DMS114 treated with DMSO at 0.1 percent for 48 hours (cell line): Measurements from ENCODE around the gene GPC3.
"Not testable (repeated sequence)": the region's sequence is repeated elsewhere in the genome, so short reads cannot be mapped to it uniquely, and the experiment has no call there.

Source experiments
- DNase-seq: peaks from one replicate; lab custom pipeline; 2025; ENCODE audit not compliant: unreplicated experiment; lab: John Stamatoyannopoulos, UW

The GPC3 gene

GRCh38 chrX:133905305-133905704, 80.1 kb downstream of the GPC3 start:
- DNase-seq = no peak

DNA sequence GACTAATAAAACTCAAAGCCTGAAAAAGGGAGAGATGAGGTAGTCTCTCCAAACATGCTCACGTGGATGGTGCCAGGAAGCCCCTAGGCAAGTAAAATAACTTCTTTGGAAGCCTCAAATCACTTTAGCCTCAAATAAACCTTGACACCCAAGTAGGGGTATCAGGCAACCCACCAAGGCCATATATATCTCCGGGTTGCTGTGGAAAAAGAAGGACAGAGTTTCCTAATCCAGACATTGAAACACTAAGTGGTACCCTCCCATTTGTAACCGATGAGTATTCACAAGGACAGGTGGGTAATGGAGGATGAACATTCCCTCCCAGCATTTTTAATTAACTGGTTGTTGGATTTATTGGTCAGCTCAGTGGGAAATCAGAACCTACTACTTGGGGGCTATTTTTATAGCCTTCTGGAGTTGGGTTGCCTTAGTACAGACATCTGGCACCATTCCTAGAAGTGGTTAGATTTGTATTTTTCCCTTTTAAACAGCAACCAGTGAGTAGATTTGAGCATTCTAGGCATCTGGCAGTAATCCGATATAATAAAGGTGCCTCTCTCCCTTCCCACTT, 87.7 kb downstream of the GPC3 start:
- DNase-seq = no peak

DNA sequence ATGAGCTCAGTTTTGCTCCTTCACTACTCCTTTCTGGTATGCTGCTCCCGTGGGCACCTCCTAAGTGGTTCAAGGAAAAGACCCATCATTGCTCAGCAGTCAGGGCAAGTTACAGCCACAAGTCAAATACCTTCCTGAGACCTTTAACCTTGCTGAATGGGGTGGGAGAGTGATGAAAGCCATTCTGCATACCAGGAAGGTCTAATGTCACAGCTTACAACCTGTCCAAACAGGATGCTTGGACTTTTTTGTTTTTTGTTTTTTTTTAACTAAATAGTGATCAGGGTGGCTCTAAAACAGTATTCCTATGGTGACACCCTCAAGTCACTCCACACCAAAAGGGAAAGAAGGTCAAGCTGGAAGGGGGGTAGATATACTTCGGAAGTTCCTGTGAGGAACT, 93.1 kb downstream of the GPC3 start:
- no peak for DNase-seq

DNA sequence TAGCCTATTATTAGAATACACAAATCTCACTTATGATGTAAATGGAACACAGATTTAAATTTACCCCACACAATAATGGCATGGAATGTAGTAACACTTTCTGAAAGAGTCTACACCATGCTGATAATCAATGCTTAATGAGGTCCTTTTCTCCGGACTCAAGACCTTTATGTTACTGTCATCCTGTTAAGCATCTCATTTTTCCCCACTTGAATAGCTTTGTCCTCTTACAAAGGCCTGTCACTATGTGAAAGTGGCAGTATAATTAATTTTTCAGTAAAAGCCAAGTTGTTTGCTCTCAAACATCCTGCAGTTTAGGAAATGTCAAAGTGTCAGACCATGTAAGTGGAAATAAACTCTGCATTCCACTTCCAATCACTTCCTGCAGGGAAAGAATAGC, 96.4 kb downstream of the GPC3 start:
- no peak for DNase-seq

GRCh38 chrX:133888084-133888483, 97.3 kb downstream of the GPC3 start:
- DNase-seq = not testable (repeated sequence)

GRCh38 chrX:133884430-133885394, 100.7 kb downstream of the GPC3 start:
- no peak for DNase-seq

- no peak for DNase-seq
Measured at GRCh38 chrX:133881893-133882292, 103.5 kb downstream of the GPC3 start.

- no peak for DNase-seq
Measured at GRCh38 chrX:133881007-133881406, 104.4 kb downstream of the GPC3 start.

- DNase-seq = no peak
Measured at GRCh38 chrX:133880032-133880443, 105.4 kb downstream of the GPC3 start.

DNA sequence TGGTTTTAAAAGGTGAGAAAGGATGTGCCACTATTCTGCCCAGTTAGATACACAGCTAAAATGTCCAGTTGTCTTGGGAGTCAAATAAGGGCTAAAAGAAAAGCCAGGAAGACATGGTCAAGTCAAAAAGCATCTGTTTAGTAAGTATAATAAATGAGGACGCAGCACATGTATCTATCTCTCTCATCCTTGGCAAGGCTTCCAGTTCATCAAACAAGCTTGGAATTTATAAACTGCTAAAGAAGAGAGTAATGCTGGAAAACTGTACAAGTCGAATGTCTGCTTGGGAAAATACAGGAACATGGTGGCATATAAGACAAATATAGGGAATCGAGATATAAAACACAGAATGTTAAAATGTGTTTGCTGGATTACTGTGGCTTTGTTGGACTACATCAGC, 106.7 kb downstream of the GPC3 start:
- no peak for DNase-seq

- no peak for DNase-seq
Measured at GRCh38 chrX:133876646-133877045, 108.7 kb downstream of the GPC3 start.

GRCh38 chrX:133869270-133869669, 116.1 kb downstream of the GPC3 start:
- no peak for DNase-seq

DNA sequence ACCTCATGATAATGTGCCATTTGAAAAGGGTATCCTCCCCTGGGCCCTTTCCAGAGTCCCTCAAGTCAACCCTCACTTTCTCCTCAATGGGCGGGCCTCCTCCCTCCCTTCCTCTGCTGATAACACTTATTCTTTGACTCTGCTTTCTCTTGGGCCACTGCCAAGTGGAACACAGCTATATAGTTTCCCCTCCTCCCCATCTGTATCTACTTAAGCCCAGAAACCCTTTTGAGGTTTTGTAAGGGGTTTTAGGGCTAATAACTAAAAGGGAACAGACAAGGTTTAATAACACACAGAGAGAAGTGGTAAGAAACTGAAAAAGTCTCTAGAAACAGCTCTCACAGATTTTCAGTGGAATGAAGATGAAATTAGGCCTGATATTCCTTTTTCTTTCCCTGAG, 116.7 kb downstream of the GPC3 start:
- no peak for DNase-seq

DNA sequence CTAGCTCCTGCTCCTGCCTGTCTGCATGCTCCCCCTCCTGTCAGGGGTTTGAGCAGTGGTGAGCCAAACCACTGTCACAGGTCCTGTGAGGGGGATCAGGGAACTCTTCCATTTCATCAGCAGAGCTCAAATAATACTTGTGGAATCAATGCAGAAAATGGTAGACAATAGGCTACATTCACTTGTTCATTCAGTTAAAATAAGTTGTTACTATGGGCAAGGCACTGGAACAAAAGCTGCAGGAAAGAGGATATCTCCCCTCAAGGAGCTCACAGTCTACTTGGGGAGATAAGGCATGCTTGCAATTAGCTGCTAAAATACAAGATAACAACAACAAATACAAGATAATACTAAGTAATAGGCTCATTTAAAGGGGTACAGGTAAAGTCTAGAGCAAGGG, 117.1 kb downstream of the GPC3 start:
- DNase-seq = no peak

GRCh38 chrX:133865761-133866471, 119.5 kb downstream of the GPC3 start:
- no peak for DNase-seq

DNA sequence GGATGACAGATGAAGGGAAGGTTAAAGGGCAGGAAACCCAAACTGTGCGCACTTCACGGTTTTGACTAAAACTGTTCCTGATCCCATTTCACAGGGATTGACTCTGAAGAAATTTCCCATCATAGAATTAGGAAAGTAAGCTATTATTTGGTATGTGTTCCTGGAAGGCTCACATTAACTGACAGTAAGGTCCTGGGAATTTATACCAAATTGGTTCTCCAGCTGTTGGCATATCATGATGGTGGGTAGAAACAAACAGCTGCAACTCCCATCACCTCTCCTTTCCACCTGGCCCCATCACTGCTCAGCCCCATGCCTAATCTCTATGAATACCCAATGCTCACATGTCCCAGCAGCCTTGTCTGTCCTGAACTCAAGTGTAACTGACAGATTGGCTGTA, 121.2 kb downstream of the GPC3 start:
- no peak for DNase-seq

- no peak for DNase-seq
Measured at GRCh38 chrX:133859860-133860259, 125.5 kb downstream of the GPC3 start.

DNA sequence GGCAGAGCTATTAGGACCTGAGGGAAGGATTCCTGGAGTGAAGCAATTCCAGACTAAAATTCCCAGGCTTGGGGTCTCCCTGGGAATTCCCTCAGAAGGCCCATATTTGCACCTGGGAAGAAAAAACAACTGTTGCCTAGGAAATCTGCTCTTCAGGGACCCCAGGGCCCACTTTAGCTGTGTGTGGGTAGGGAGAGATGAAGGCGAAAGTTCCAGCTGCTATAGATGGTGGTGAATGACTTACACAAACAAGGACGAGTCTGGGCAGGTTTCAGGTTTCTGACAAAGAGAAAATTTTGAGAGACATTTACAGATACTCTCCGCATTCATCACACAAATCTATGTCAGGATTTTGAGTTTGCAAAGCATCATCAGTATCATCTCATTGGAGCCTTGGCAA, 126.1 kb downstream of the GPC3 start:
- no peak for DNase-seq

DNA sequence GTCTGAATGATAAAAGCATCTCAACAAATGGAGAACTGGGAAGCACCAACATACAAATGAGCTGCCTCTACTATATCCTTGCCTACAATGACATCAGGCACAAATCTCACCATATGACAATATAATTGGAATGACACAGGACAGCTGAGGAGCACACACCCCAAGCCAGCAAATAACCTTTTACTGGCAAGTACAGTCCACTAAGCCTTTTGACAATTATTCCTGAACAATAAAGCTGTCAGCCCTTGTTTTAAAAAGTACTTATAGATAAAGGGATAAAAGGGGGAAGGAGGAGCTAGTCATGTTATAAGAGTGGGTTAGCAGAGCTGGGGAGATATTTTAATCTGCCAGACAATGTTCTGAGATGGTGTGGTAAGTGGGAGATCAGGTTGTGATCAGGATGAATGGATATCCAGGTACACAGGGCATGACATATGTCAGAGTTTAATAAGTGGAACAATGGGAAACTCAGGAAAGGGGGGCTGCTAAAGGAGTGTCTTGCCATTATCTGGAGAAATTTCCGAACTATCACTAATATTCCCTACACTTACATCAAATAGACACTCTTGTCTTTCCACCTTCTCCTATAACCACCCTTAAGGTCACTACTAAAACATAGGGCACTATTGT, 127.6 kb downstream of the GPC3 start:
- DNase-seq = no peak

- DNase-seq = no peak
Measured at GRCh38 chrX:133856819-133857218, 128.6 kb downstream of the GPC3 start.

DNA sequence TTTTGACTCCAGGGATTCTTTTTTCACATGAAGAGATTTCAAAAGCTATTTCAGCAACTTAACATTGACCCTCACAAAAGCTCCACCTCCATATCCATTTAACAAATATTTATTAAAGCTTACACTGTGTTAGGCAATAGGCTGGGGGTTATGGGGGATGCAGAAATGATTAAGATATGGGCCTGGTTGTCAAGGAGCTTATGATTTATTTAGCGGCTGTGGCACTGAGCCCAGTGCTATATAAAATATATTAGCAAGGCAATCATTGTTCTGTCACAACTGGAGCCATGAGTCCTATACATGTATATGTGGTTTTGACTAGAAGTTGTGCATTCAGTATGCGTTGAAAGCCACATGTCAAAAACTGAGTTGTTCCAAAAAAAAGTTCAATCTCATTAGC, 131.1 kb downstream of the GPC3 start:
- no peak for DNase-seq
